Thymus (tissue), 11 donors: Measurements from ENCODE around the gene RTP3. TPM values are rescaled to one million over a fixed set of nuclear protein-coding genes. Genes with fewer than 3 reads are reported as not detected.
"Not testable (repeated sequence)": the region's sequence is repeated elsewhere in the genome, so short reads cannot be mapped to it uniquely, and the experiment has no call there.

Experiments used
- DNase-seq, 9 donors: peaks; one replicate each; pipeline ENCODE4 v3.0.0-alpha.2; 2013; ENCODE audit warnings: low spot score in 9 of 9, low read depth in 6 of 9, missing footprints in 1 of 9
- H3K27ac ChIP-seq, 2 donors: one replicate each; pipeline ENCODE4 v1.5.1; 2013; ENCODE audit warnings: control low read depth in 1 of 2, low read depth in 1 of 2, low read length in 1 of 2, mild to moderate bottlenecking in 1 of 2, moderate library complexity in 1 of 2
- H3K27me3 ChIP-seq, 2 donors: one replicate each; pipeline ENCODE4 v1.5.1; 2013; ENCODE audit warnings: low read length in 1 of 2; ENCODE audit not compliant: control insufficient read depth in 2 of 2, insufficient read depth in 1 of 2
- H3K36me3 ChIP-seq, 2 donors: one replicate each; pipeline ENCODE4 v1.5.1; 2013; ENCODE audit warnings: low read length in 1 of 2, mild to moderate bottlenecking in 1 of 2, moderate library complexity in 1 of 2; ENCODE audit not compliant: control insufficient read depth in 2 of 2, insufficient read depth in 2 of 2
- H3K4me1 ChIP-seq, 2 donors: one replicate each; pipeline ENCODE4 v1.5.1; 2013; ENCODE audit warnings: low read length in 2 of 2; ENCODE audit not compliant: control insufficient read depth in 2 of 2, insufficient read depth in 2 of 2
- H3K4me3 ChIP-seq, 2 donors: one replicate each; pipeline ENCODE4 v1.5.1; 2013; ENCODE audit warnings: low read length in 2 of 2, control low read depth in 1 of 2, mild to moderate bottlenecking in 1 of 2
- H3K9me3 ChIP-seq, 2 donors: one replicate each; pipeline ENCODE4 v1.5.1; 2013; ENCODE audit warnings: low read length in 1 of 2, mild to moderate bottlenecking in 1 of 2; ENCODE audit not compliant: control insufficient read depth in 2 of 2, insufficient read depth in 1 of 2
- WGBS: extraction: QIAGEN DNeasy Blood & Tissue Kit; methylation state at CpG from one replicate; pipeline ENCODE4 v1.1.7; 2013; 5-methylcytosine and 5-hydroxymethylcytosine counted together
- polyA plus RNA-seq: library from polyadenylated mRNA; stranded (reverse); fragments of 200-250 nt; gene quantifications from one replicate; pipeline ENCODE4 v1.2.3, GENCODE V29; 2013
- total RNA-seq: library from RNA; stranded (reverse); fragments of 120-200 nt; gene quantifications from one replicate; pipeline ENCODE4 v1.2.4, GENCODE V29; 2013
- donor health status: healthy.

Gene RTP3
- total and polyA plus RNA-seq, 2 donors, result 0.07 TPM; not detected in 1

DNA sequence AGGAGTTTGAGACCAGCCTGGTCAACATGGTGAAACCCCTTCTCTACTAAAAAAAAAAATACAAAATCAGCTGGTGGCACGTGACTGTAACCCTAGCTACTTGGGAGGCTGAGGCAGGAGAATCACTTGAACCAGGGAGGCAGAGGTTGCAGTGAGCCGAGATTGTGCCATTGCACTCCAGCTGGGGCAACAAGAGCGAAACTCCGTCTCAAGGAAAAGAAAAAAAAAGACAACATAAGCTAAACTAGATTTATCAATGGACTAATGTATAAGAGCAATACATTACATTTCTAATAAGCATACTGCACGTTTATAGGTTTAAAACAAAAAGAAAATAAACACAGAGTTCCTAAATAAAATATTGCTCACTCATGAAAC, 40.6 kb downstream of the RTP3 start:
- Histone ChIP-seq H3K4me1 (peaks cover 58 to 69% of the 10 kb centered on the region in 2 donors), H3K27ac (peak overlapping the region; percentile 88 to 93)
- 32% methylated on average over 5 of the region's 5 CpGs for WGBS
- H3K36me3 ChIP-seq, H3K27me3 ChIP-seq, DNase-seq, H3K4me3 ChIP-seq, H3K9me3 ChIP-seq: not testable (repeated sequence)

GRCh38 chr3:46538803-46539442, 41.1 kb downstream of the RTP3 start:
- H3K27me3 ChIP-seq, result no peaks in the 10 kb centered on the region
- H3K9me3 ChIP-seq, result no peaks in the 10 kb centered on the region
- H3K27ac ChIP-seq, result peak overlapping the region; percentile 88 to 93
- DNase-seq, result peak; percentile 77 to 97 (median 91)
- 3% methylated on average over 14 of the region's 14 CpGs for WGBS
- H3K4me1 ChIP-seq, result peaks cover 58 to 70% of the 10 kb centered on the region in 2 donors
- H3K4me3 ChIP-seq, result peak overlapping the region; percentile 4 to 22
- H3K36me3 ChIP-seq, result no peaks in the 10 kb centered on the region

DNA sequence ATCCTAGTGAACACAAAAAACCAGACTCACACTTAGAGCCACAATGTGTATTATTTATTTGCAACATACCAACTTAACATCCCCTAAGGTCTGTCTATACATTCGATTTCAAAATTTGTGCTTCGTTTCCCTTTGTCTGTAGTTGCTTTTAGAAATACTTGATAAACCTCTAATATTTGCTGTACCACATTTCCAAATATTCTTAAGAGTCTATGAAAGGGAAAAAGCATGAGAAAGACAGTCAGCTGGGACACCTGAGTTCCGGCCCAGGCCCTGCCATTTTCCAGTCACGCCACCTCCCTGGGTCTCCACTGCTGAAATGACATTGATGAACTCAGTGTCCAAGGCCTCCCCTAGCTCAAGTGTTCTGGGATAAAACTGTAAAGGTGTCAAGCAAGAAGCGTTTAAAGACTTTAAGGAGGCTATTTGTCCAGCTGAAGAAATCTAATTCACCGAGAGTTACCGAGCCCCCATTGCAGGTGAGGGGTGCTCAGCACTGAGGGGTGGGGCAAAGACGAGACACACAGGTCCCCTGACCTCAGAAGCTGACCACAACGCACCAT, 41.7 kb downstream of the RTP3 start:
- 73% methylated on average over 9 of the region's 9 CpGs for WGBS
- Histone ChIP-seq H3K4me1 (peaks cover 60 to 76% of the 10 kb centered on the region in 2 donors), H3K4me3 (peak overlapping the region; percentile 4 to 22), H3K27ac (peak overlapping the region; percentile 88 to 93), H3K36me3 (no peaks in the 10 kb centered on the region), H3K9me3 (no peaks in the 10 kb centered on the region), H3K27me3 (no peaks in the 10 kb centered on the region)
- DNase-seq, result no peak

DNA sequence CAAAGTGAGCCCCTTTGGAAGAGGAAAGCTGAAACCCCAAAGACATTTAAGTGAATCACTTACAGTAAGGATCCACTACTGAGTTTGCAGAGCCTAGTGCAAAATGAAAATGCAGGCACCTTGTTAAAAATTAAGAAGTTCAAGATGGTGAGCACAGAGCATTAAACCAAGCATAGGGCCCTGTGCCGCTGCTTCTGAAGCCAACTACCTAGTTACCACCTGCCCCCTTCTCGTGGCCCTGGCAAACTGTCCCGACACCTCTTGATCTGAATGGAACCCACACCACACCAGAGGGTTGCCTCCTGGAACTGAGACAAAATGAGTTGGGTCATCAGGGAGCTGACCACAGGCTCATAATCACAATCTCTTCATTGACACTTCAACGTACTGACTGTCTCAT, 42.8 kb downstream of the RTP3 start:
- Histone ChIP-seq H3K4me1 (peaks cover 71 to 84% of the 10 kb centered on the region in 2 donors), H3K36me3 (peaks cover 0 to 5% of the 10 kb centered on the region in 2 donors), H3K27me3 (no peaks in the 10 kb centered on the region), H3K27ac (no peak overlapping the region), H3K4me3 (no peak overlapping the region), H3K9me3 (no peaks in the 10 kb centered on the region)
- 97% methylated on average over 4 of the region's 4 CpGs for WGBS
- DNase-seq, result no peak

DNA sequence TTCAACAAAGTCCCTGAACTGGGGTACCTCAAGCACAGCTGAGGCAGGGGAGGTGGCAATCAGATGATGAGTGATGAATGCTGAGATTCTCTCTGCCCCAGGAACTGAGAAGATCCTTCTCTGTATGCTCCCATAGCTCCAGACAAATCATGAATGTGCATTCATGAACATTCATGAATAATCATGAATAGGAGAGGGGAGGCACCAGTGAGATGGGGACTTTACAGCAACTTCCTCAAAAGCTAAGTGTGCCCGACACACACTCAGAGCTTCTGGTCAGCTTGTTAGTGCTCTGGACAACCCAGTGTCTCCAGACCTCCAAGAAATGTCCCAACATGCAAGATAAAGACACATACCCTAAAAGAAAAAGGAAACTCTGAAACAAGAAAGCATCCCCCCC, 44.1 kb downstream of the RTP3 start:
- no peak for DNase-seq
- Histone ChIP-seq H3K27ac (no peak overlapping the region), H3K4me1 (peaks cover 74 to 88% of the 10 kb centered on the region in 2 donors), H3K36me3 (peaks cover 0 to 5% of the 10 kb centered on the region in 2 donors), H3K9me3 (no peaks in the 10 kb centered on the region), H3K27me3 (no peaks in the 10 kb centered on the region), H3K4me3 (no peak overlapping the region)
- WGBS, result 56% methylated on average over 1 of the region's 1 CpG

DNA sequence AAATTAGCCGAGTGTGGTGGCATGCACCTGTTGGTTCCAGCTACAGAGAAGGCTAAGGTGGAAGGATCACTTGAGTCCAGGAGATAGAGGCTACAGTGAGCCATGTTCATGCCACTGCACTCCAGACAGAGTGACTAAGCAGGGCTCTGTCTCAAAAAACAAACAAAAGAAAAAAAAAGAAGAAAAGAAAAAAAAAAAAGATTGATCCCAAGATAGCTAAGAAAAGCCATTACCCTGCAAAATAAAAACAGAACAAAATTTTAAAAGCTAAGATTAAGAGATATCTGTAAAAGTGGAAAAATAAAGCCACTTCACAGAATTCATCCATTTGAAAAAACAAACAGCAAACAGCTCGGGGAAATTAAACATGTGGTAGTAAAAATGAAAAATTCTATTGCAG, 44.6 kb downstream of the RTP3 start:
- H3K9me3 ChIP-seq, result no peaks in the 10 kb centered on the region
- DNase-seq, result no peak
- H3K27me3 ChIP-seq, result no peaks in the 10 kb centered on the region
- H3K27ac ChIP-seq, result no peak overlapping the region
- H3K4me1 ChIP-seq, result peaks cover 74 to 88% of the 10 kb centered on the region in 2 donors
- WGBS, result 66% methylated on average over 2 of the region's 2 CpGs
- no peak overlapping the region for H3K4me3 ChIP-seq
- peaks cover 0 to 5% of the 10 kb centered on the region in 2 donors for H3K36me3 ChIP-seq

- Histone ChIP-seq H3K4me1 (peaks cover 70 to 88% of the 10 kb centered on the region in 2 donors), H3K4me3 (no peak overlapping the region), H3K27me3 (no peaks in the 10 kb centered on the region), H3K9me3 (no peaks in the 10 kb centered on the region), H3K36me3 (peaks cover 0 to 5% of the 10 kb centered on the region in 2 donors), H3K27ac (peak overlapping the region in 1 of 2 donors; percentile 23)
- WGBS, result 89% methylated on average over 5 of the region's 5 CpGs
- no peak for DNase-seq
These were observed 45.0 kb downstream of the RTP3 start for GRCh38 chr3:46542801-46543201.

DNA sequence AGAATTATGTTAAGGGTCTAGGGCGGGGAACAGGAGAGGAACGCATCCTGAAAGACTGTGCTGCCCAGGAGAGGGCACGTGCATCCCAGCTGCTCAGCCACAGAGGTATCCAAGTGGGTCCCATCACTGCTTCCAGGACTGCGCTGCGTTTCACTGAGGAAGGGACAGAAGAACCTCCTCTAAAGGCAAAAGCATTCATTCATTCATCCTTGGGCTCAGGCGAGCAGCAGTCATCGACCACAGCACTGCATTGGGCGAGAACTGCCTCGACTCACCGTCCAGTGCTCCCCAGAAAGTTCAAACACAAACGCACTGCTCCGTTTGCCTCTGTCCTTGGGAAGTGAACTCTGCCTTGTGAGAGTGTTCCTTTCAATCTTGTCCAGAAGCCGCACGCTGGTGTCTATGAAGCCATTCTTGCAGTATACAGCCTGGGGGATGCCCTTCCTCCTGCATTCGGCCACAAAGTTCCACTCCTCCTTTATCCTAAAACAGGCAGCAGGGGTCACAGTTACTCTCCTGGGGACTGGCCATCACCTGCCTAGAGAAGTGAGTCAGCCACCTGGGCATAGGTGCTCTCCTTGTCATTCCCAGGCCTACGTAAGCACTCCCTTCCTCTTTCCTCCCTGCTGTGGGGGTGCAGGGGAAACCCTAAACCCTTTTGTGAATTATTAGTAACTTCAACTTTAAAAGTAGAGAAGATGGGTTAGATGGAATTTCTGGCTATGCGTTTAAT, 47.2 kb downstream of the RTP3 start:
- no peak overlapping the region for H3K27ac ChIP-seq
- DNase-seq, result no peak
- peaks cover 61 to 83% of the 10 kb centered on the region in 2 donors for H3K4me1 ChIP-seq
- no peaks in the 10 kb centered on the region for H3K27me3 ChIP-seq
- H3K9me3 ChIP-seq, result peaks cover 0 to 5% of the 10 kb centered on the region in 2 donors
- peaks cover 0 to 5% of the 10 kb centered on the region in 2 donors for H3K36me3 ChIP-seq
- no peak overlapping the region for H3K4me3 ChIP-seq
- 98% methylated on average over 17 of the region's 17 CpGs for WGBS
